GM19193 (cell line): ENCODE data around the gene NRDE2.

ENCODE experiments used
- POLR2A ChIP-seq: IDR thresholded peaks from 4 replicates; pipeline ENCODE4 v1.6.1; 2011; ENCODE audit not compliant: insufficient read depth, insufficient read length; ENCODE audit errors: extremely low read depth

Gene NRDE2

DNA sequence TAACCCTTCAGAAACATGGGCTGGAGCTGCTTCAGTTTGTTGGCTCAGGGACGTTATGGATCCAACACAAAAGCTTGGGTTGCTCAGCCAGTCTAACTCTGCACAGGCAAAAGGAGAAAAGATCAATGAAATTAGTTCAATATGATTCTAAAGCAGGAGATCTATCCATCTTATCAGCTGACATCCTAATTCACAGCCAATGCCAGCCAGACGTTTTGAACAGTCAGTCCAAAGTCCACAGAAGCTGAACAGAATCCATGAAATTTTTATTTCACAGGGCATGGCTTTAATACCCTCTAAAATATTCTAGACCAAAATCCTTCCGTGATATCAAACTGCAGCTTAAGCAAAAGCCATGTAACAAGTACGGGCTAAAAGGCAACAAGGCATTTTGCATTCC, 13.7 kb downstream of the NRDE2 start:
- TF ChIP-seq POLR2A, result no peak

DNA sequence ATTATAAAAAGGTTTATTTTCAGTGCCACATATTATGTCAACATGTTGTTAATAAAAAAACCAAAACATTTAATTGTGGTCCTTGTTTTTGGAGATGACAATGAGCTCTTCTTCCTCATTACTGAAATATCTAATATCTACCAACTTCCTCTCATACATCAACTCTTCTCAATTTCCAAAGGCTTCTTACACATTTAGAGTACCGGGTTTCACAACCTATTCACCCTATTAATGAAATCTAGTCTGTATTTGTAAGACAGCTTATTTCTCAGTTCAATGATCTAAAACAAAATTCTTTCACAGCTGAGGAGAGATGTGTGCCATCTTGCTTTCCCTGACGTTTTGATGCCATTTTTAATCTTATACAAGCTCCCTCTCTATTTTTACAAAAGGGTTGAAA, 14.5 kb downstream of the NRDE2 start:
- TF ChIP-seq POLR2A, result no peak

DNA sequence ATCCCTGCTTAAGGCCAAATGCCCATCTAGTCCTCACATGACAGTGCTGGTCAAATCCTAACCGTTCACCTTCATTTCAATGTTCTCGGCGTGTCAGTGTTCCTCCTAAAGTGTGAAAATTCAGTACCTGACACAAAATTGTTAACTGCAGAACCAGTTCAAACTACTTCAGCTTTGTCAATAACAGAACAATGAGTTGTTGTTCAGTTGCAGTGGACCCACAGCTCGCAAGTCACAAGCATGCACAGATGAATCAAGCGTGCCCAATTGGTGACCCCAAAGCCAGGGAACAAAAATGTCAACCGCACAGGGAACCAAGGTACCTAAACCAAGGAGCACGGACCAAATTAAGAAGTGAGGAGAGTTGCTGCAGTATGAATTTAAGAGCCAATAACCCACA, 23.2 kb downstream of the NRDE2 start:
- no peak for TF ChIP-seq POLR2A

DNA sequence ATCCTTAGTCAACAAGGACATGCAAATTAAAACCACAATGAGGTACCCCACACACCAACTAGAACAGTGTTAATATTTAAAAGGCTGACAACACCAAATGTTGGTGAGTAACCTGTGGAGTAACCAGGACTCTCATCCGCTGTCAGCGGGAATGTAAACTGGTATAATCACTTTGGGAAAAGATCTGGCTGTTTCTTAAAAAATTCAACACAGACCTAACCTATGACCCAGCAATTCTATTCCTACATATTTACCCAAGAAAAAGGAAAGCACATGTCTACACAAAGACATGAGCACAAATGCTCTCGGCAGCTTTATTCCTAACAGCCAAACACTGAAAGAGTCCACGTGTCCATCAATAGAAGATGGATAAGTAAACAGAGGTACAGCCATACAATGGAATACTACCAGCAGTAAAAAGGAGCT, 26.6 kb downstream of the NRDE2 start:
- no peak for TF ChIP-seq POLR2A

DNA sequence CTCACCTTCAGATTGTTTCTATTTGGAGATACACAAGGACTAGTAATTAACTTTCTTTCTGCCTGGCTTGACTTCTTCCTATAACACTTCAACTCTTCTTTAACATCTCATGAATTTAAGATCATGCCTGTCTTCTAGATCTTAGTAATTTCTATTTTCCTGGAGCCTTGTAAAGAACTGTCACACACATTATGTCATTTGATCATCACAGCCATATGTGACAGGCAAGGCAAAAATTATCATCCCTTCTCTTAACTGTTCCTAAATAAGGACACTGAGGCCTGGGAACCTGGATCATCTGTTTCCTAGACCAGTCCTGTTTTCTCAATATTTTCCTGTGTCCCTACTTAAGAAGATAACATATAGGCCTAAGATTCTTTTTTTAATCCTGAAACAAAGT, 27.2 kb downstream of the NRDE2 start:
- no peak for TF ChIP-seq POLR2A

DNA sequence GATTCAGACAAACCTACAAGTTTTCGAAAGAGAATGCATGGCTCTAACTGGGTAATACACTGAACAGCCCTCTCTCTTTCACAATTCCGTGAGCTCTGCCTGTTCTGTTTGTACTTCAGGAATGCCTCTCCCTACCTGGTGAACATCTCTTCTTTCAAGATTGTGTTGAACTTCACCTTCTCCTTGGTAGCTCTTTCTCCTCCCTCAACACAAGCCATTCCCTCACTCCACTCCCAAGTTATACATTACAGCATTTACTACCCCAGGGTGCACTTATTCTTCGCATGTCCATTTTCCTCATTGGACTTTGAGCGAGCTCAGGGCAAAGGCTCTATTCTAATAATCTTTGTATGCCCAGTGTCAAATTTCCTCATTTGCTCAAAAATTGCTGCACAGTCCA, 28.3 kb downstream of the NRDE2 start:
- no peak for TF ChIP-seq POLR2A

DNA sequence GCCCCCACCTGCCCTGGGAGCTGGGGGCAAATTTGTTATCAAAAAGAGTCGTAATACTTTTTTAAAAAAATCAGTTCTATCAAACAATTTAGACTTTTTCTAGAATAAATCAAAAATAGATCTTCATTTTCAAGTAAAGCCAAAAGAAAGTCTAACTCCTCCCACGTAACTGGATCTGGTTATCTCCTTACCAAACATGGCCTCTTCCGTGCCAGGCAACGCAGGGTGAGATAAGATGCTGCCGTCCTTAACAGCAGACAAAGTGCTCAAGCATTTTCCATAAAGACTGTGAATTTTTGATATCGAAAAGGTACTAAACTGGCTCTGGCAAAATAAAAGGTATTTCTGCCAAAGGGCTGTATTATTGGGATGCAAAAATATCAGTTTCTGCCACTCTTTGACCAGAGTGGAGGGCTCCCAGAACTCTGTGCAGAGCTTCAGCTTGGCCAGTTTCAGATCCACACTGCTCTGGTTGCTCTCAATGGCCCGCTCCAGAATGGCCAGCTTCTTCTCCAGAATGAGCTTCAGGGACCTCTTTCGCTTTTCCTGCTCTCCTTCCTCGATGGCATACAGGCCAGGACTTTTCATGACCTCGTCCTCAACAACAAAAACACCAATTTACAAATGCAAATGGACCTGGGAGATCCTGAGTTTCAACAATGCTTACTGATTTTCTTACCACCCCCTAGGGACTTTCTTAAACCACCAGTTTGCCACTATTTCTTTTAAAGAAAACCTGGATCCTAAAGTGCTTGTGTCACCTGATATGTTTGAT, 29.0 kb downstream of the NRDE2 start:
- no peak for TF ChIP-seq POLR2A

DNA sequence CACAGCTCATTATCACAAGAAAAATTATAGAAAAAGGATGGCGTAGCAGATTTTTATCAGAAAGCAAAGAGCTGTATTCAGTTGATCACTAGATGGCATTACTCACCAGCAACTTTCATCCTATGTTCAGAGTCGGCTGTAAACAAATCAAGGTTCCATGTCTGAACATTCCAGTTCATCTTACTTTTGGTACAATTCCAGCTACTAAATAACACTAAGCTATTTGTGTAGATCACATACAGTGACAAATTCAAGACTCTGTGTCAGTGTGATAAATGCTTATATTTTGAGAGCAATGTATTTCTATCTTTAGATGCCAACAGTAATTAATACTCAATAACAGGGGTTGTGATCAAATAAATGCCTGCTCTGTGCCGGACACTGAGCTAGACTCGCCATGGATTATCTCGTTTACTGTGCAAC, 30.1 kb downstream of the NRDE2 start:
- no peak for TF ChIP-seq POLR2A

DNA sequence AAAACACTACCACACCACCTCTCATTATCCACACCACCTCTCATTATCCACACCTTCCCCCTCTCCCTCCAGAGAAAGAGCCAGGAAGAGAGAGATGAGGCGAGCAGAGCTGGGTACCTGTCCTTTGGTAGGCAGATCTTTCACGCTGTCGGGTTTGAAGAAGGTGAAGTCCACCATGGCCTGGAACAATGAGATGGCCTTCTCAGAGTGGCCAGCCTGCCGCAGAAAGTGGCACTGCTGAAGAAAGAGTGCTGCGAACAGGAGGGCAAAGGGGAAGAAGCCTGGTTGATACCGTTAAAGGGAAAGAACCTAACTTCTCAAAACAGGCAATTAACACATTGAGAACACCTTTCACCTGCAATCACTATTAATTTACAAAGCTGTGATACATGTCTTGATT, 30.6 kb downstream of the NRDE2 start:
- TF ChIP-seq POLR2A, result no peak

DNA sequence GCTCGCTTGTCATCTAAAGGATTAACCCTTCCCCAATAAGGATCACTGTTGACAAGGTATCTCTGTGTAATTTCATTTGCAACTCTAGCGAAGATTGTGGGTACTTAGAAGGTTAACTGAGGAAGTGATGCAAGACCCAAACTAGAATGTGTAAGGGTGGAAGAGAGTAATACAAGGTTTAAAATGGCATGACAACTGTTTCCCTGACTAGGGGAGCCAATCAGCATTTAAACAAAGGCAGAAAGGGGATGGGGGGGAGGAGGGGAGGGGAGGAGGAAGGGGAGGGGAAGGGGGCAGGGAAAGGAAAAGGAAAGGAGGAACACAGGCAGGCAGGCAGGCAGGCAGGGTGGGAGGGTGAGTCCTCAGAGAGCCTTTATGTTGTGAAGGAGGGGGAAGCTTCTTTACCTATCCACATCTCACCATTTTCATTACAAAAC, 31.1 kb downstream of the NRDE2 start:
- TF ChIP-seq POLR2A, result no peak

DNA sequence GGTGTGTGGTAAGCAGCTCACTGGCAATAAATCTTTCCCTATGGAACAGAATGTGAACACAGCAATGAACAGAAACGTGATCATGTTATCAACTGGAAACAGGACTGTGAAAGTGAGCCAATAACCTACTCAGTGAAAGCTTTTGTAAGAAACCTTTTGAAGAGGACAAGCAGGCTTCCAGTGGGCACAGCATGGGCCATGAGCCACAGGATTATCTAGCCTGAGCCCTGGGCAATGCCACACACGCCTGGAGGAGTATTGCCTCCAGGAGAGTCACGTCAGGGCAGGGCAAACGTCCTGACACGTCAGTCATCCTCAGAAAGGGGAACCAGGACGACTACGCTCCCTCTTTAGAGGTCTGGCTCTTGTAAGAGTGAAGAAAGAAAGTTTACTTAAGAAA, 32.3 kb downstream of the NRDE2 start:
- no peak for TF ChIP-seq POLR2A

DNA sequence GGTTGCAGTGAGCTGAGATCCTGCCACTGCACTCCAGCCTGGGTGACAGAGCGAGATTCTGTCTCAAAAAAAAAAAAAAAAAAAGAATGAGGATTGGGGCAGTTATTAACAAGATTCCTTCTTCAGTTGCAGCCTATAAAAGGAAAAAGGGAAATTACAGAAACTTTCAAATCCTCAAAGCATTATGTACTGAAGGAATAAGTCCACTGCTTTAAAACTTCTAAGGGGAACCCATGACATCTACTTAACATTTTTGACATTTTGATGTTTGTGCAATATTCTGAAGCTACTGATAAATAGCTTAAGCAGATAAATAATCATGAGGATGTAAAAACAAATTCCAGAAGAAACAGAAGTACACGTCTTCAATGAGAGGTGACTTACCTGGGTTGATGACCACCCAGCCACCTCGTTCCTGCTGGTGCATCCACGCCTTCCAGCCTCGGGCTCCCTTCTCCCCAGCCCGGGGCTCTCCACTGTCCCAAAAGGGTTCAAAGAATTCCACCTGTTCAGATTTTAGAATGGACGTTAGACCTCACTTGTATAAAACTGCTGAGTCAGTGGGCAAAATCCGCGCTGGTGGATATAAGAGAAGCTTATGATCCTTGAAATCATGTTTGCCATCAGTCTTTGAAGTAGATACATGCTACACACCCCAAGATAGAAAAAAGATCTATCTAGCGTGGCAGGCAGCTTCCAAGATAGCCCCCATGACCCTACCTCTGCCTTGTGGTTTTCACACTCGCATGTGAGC, 33.7 kb downstream of the NRDE2 start:
- no peak for TF ChIP-seq POLR2A

DNA sequence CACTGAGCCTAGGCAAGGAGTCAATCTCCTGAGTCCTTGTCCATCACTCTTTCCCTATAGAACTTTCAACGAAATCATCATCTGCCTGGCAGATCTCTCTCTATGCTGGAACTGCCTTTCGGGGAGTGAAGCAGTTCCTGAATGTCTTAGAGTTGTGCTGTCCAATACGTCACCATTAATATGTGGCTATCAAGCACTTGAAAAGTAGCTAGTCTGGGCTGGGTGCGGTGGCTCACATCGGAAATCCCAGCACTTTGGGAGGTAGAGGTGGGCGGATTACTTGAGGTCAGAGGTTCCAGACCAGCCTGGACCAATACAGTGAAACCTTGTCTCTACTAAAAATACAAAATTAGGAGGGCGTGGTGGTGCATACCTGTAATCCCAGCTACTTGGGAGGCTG, 35.1 kb downstream of the NRDE2 start:
- TF ChIP-seq POLR2A, result no peak

DNA sequence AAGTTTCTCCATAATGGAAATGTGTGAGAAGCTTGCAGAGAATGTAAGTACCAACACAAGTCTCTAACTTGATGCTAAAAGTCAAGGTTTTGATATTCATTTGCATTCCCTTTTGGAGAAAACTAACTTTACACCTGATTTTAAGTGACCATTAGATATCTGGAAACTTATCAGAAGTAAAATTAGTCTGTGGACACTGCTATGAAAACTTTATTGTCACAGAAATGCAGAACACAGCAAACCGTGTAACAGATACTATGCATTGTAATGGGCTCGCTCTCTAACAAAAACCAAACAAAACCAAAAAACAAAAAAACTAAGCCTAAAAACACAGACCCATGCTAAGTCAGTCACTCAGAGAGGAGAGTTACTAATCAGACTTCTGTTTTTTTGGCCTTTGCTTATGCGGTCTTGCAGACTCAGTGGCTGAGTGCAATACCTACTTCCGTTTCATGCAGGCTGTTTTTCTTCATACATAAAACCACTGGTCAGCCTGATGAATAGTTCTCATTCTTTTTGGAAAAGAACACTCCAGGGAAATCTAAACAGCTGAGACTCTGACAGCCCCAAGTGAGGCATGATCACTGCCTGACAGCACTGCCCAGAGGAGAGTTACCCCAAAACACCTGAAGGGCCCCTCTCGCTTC, 35.7 kb downstream of the NRDE2 start:
- no peak for TF ChIP-seq POLR2A

DNA sequence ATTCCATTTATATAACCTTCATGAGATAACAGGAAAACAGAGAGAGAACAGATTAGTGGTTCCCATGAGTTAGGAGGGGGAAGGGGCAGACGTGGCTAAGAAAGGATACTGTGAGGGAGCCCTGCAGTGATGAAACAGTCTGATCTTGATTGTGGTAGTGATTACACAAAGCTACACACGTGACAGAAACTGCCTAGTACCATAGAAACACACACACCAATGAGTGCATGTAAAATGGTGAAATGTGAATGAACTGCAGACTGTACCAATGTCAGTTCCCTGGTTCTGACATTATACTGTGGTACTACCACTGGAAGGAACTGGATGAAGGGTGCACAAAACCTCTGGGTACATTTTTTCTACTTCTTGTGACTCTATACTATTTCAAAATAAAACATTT, 36.9 kb downstream of the NRDE2 start:
- TF ChIP-seq POLR2A, result no peak
